ENCODE measurements around the gene PTPN23. TPM values are rescaled to one million over a fixed set of nuclear protein-coding genes. Genes with fewer than 3 reads are reported as not detected.

PTPN23 gene
- polyA plus RNA-seq, 3 donors: 22.9 to 33.8 (median 31.6) TPM

Other genes with a start within 250 kb of the PTPN23 start
- 10 to 100 TPM; 66.5 to 74.7 (median 67.2) TPM for gene SETD2, start 216.9 kb upstream of the PTPN23 start, polyA plus RNA-seq (ENCODE audit: insufficient read length in 3 of 3)
- 10 to 100 TPM; 22.4 to 26.0 (median 24.4) TPM for gene KIF9, start 98.2 kb upstream of the PTPN23 start, polyA plus RNA-seq (ENCODE audit: insufficient read length in 3 of 3)
- gene KLHL18, start 98.1 kb upstream of the PTPN23 start, polyA plus RNA-seq (ENCODE audit: insufficient read length in 3 of 3): 10 to 100 TPM; 11.2 to 14.7 (median 14.3) TPM
- gene SCAP, start 94.9 kb downstream of the PTPN23 start, polyA plus RNA-seq (ENCODE audit: insufficient read length in 3 of 3): 10 to 100 TPM; 68.2 to 89.0 (median 79.0) TPM
- gene ELP6, start 132.7 kb downstream of the PTPN23 start, polyA plus RNA-seq (ENCODE audit: insufficient read length in 3 of 3): 10 to 100 TPM; 36.1 to 49.3 (median 45.3) TPM
- gene CSPG5, start 197.8 kb downstream of the PTPN23 start, polyA plus RNA-seq (ENCODE audit: insufficient read length in 3 of 3): 1 to 10 TPM in 1 of 3 donors, under 1 TPM in 2; 0.94 to 1.4 (median 0.98) TPM